ENCODE results near the gene SPSB4. TPM values are rescaled to one million over a fixed set of nuclear protein-coding genes. Genes with fewer than 3 reads are reported as not detected.

SPSB4 gene
- total RNA-seq, 1 donor from 2014 or later: 2.2 TPM

DNA sequence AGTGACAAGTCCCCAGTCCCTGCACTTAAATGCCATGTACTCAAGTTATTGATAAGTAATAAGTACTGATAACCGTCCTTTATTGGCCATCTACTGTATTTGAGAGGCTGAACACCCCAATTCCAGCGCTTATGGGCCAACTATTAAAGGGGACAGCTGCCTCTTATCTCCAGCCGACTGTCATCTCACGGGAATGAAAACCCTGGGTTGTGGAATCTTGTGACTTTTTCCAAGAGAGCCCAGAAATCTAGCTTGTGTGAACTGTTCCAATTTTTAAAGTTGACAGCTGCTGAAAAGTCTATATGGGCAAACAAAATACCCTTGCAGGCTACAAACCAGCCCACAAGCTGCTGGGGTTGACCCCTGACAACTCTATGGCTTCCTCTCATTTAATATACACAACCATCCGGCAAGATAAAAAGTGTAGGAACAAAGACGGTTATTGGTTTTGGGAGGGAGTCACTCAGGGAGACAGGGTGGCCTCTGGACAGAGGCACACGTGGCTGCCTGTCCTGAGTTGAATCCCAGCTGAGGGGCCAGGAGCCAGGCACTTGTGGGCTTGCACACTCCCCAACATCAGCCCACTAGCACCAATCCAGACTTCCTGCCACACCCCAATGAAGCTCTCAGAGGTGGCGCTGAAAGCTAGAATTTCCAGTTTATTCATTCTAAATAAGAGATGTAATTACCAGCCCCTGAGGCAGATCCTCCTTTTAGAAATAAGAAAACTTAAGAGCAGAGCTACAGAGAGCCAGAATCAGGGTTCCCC is 16.2 kb downstream of the SPSB4 start:
- Histone ChIP-seq H3K9ac (ENCODE audit: low read length) (no peak overlapping the region), H3K4me1 (ENCODE audit: insufficient read depth, low read length) (peaks cover 6% of the 10 kb centered on the region), H3K4me2 (ENCODE audit: low read length) (no peak overlapping the region), H3K79me2 (ENCODE audit: insufficient read depth, low read length) (no peaks in the 10 kb centered on the region), H3K9me3 (ENCODE audit: insufficient read depth, low read depth, low read length) (no peaks in the 10 kb centered on the region), H3K4me3 (ENCODE audit: insufficient read depth, low read depth, low read length) (no peak overlapping the region), H3K27me3 (ENCODE audit: insufficient read depth, low read length) (peaks cover 2% of the 10 kb centered on the region), H3K36me3 (ENCODE audit: insufficient read depth, low read length) (no peaks in the 10 kb centered on the region), H4K20me1 (ENCODE audit: insufficient read depth, low read length) (no peaks in the 10 kb centered on the region), H3K27ac (ENCODE audit: low read depth, low read length) (no peak overlapping the region), H2AFZ (ENCODE audit: low read depth, low read length) (no peak overlapping the region)
- Mint-ChIP-seq H3K27me3 (ENCODE audit: low read depth, unreplicated experiment) (peaks cover 18% of the 10 kb centered on the region), H3K9me3 (ENCODE audit: unreplicated experiment) (no peaks in the 10 kb centered on the region), H3K4me1 (ENCODE audit: low read depth, unreplicated experiment) (peaks cover 7% of the 10 kb centered on the region), H3K36me3 (ENCODE audit: low read depth, unreplicated experiment) (no peaks in the 10 kb centered on the region), H3K4me3 (ENCODE audit: unreplicated experiment) (no peak overlapping the region), H3K27ac (ENCODE audit: unreplicated experiment) (no peak overlapping the region)
- FAIRE-seq (no peak), DNase-seq (ENCODE audit: low read depth) (no peak)
- no peak for TF ChIP-seq EZH2 (IDR thresholded peaks at IDR 0.05; ENCODE audit: insufficient read depth, low read length)
- TF ChIP-seq, protein P1, sequence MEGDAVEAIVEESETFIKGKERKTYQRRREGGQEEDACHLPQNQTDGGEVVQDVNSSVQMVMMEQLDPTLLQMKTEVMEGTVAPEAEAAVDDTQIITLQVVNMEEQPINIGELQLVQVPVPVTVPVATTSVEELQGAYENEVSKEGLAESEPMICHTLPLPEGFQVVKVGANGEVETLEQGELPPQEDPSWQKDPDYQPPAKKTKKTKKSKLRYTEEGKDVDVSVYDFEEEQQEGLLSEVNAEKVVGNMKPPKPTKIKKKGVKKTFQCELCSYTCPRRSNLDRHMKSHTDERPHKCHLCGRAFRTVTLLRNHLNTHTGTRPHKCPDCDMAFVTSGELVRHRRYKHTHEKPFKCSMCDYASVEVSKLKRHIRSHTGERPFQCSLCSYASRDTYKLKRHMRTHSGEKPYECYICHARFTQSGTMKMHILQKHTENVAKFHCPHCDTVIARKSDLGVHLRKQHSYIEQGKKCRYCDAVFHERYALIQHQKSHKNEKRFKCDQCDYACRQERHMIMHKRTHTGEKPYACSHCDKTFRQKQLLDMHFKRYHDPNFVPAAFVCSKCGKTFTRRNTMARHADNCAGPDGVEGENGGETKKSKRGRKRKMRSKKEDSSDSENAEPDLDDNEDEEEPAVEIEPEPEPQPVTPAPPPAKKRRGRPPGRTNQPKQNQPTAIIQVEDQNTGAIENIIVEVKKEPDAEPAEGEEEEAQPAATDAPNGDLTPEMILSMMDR (IDR thresholded peaks at IDR 0.05; ENCODE audit: insufficient read depth, low read depth, low read length): no peak

DNA sequence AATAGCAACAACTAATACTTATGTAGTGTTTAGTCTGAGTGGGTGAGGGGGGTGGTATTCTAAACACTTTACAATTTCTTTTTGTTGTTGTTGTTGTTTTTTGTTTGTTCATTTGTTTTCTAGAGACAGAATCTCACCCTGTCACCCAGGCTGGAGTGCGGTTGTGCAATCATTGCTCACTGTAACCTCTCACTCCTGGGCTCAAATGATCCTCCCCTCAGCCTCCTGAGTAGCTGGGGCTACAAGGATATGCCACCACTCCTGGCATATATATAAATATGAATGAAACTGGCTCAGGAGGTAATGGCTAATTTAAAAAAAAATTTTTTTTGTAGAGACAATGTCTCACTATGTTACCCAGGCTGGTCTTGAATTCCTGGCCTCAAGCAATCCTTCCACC is 19.1 kb downstream of the SPSB4 start:
- H3K27ac ChIP-seq (ENCODE audit: low read depth, low read length): no peak overlapping the region
- H3K9me3 Mint-ChIP-seq (ENCODE audit: unreplicated experiment): no peaks in the 10 kb centered on the region
- no peak overlapping the region for H3K27ac Mint-ChIP-seq (ENCODE audit: unreplicated experiment)
- no peaks in the 10 kb centered on the region for H4K20me1 ChIP-seq (ENCODE audit: insufficient read depth, low read length)
- H3K27me3 ChIP-seq (ENCODE audit: insufficient read depth, low read length): peaks cover 2% of the 10 kb centered on the region
- TF ChIP-seq, protein P1 (IDR thresholded peaks at IDR 0.05; ENCODE audit: insufficient read depth, low read depth, low read length): no peak
- no peak for TF ChIP-seq EZH2 (IDR thresholded peaks at IDR 0.05; ENCODE audit: insufficient read depth, low read length)
- H3K36me3 Mint-ChIP-seq (ENCODE audit: low read depth, unreplicated experiment): no peaks in the 10 kb centered on the region
- DNase-seq (ENCODE audit: low read depth) (no peak), FAIRE-seq (no peak)
- H3K4me1 ChIP-seq (ENCODE audit: insufficient read depth, low read length): peaks cover 6% of the 10 kb centered on the region
- H2AFZ ChIP-seq (ENCODE audit: low read depth, low read length): no peak overlapping the region
- H3K9me3 ChIP-seq (ENCODE audit: insufficient read depth, low read depth, low read length): no peaks in the 10 kb centered on the region
- H3K4me3 ChIP-seq (ENCODE audit: insufficient read depth, low read depth, low read length): no peak overlapping the region
- H3K4me1 Mint-ChIP-seq (ENCODE audit: low read depth, unreplicated experiment): peaks cover 5% of the 10 kb centered on the region
- no peak overlapping the region for H3K4me3 Mint-ChIP-seq (ENCODE audit: unreplicated experiment)
- H3K36me3 ChIP-seq (ENCODE audit: insufficient read depth, low read length): no peaks in the 10 kb centered on the region
- no peaks in the 10 kb centered on the region for H3K79me2 ChIP-seq (ENCODE audit: insufficient read depth, low read length)
- H3K27me3 Mint-ChIP-seq (ENCODE audit: low read depth, unreplicated experiment): peaks cover 14% of the 10 kb centered on the region
- no peak overlapping the region for H3K9ac ChIP-seq (ENCODE audit: low read length)
- no peak overlapping the region for H3K4me2 ChIP-seq (ENCODE audit: low read length)

DNA sequence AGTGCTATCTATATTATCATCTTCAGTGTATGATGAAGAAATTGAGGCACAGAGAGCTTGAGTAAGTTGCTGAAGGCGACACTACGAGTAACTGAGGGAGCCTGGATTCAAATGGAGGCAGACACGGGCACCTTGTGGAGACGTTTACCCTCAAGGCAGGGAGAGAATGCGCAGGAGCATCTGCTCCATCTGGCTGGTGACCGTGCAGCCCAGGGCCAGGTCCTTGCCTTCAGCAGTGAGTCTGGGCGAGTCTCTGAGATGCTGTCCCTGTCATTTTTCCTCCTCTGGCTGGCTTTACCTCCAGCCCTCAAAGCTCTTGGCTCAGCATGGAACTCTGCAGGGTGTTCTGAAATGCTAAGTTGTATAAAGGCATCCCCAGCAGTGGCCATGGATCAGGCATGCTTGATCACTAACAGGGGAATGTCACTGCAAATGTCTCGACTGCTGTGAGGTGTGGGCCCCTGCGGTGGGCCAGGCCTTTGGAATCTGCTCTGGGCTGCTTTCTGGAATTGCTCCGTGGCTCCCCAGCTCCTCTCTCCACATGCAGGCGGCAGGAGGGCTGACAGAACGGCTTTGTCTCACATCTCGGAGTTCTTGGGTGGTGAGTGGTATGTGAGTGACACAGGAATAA is 19.7 kb downstream of the SPSB4 start:
- Mint-ChIP-seq H3K9me3 (ENCODE audit: unreplicated experiment) (no peaks in the 10 kb centered on the region), H3K27me3 (ENCODE audit: low read depth, unreplicated experiment) (peaks cover 12% of the 10 kb centered on the region), H3K27ac (ENCODE audit: unreplicated experiment) (peak overlapping the region; percentile 15), H3K36me3 (ENCODE audit: low read depth, unreplicated experiment) (no peaks in the 10 kb centered on the region), H3K4me3 (ENCODE audit: unreplicated experiment) (peak overlapping the region; percentile 72), H3K4me1 (ENCODE audit: low read depth, unreplicated experiment) (peaks cover 5% of the 10 kb centered on the region)
- Histone ChIP-seq H3K79me2 (ENCODE audit: insufficient read depth, low read length) (no peaks in the 10 kb centered on the region), H3K4me2 (ENCODE audit: low read length) (no peak overlapping the region), H3K9ac (ENCODE audit: low read length) (no peak overlapping the region), H3K9me3 (ENCODE audit: insufficient read depth, low read depth, low read length) (no peaks in the 10 kb centered on the region), H3K36me3 (ENCODE audit: insufficient read depth, low read length) (no peaks in the 10 kb centered on the region), H3K4me1 (ENCODE audit: insufficient read depth, low read length) (peaks cover 6% of the 10 kb centered on the region), H4K20me1 (ENCODE audit: insufficient read depth, low read length) (no peaks in the 10 kb centered on the region), H3K4me3 (ENCODE audit: insufficient read depth, low read depth, low read length) (no peak overlapping the region), H3K27ac (ENCODE audit: low read depth, low read length) (no peak overlapping the region), H2AFZ (ENCODE audit: low read depth, low read length) (peak overlapping the region; percentile 26), H3K27me3 (ENCODE audit: insufficient read depth, low read length) (peaks cover 2% of the 10 kb centered on the region)
- DNase-seq (ENCODE audit: low read depth): no peak
- no peak for FAIRE-seq
- TF ChIP-seq, protein P1 (IDR thresholded peaks at IDR 0.05; ENCODE audit: insufficient read depth, low read depth, low read length): no peak
- no peak for TF ChIP-seq EZH2 (IDR thresholded peaks at IDR 0.05; ENCODE audit: insufficient read depth, low read length)
